ENCODE measurements around the gene ZBTB26.

GRCh38 chr9:122936464-122936863 lies 5.2 kb upstream of the ZBTB26 start:
- TF ChIP-seq CTCF (IDR thresholded peaks at IDR 0.05) (no peak), TCF7L2 (IDR thresholded peaks at IDR 0.05; ENCODE audit: low read depth, low read length) (no peak), SIN3A (IDR thresholded peaks at IDR 0.05; ENCODE audit: borderline replicate concordance, insufficient read depth, low read depth, low read length) (no peak), REST (IDR thresholded peaks at IDR 0.05; ENCODE audit: insufficient read depth in 1 of 2, low read depth in 2 of 2, low read length in 1 of 2) (no peak), POLR2AphosphoS5 (IDR thresholded peaks at IDR 0.05; ENCODE audit: low read depth, low read length) (no peak)
